Fibroblast of lung (primary cell): Measurements from ENCODE around the gene PRKAG2.

Experiments
- EZH2 ChIP-seq: IDR thresholded peaks from 2 replicates; pipeline ENCODE4 v1.5.1; 2012; ENCODE audit warnings: low read length, control low read depth, mild to moderate bottlenecking; ENCODE audit errors: missing control alignments
- TF ChIP-seq, protein P1 (sequence below), 2 donors: IDR thresholded peaks in 1 of 2; conservative IDR thresholded peaks in 1 of 2; 1 replicate in 1 of 2; 2 replicates in 1 of 2; pipeline ENCODE4 v1.5.1; 2011 to 2012; ENCODE audit warnings: low read length in 2 of 2, control low read depth in 1 of 2, inconsistent platforms in 1 of 2, low read depth in 1 of 2, mild to moderate bottlenecking in 1 of 2

GRCh38 chr7:151694441-151694827, 182.5 kb downstream of the PRKAG2 start:
- TF ChIP-seq, protein P1, sequence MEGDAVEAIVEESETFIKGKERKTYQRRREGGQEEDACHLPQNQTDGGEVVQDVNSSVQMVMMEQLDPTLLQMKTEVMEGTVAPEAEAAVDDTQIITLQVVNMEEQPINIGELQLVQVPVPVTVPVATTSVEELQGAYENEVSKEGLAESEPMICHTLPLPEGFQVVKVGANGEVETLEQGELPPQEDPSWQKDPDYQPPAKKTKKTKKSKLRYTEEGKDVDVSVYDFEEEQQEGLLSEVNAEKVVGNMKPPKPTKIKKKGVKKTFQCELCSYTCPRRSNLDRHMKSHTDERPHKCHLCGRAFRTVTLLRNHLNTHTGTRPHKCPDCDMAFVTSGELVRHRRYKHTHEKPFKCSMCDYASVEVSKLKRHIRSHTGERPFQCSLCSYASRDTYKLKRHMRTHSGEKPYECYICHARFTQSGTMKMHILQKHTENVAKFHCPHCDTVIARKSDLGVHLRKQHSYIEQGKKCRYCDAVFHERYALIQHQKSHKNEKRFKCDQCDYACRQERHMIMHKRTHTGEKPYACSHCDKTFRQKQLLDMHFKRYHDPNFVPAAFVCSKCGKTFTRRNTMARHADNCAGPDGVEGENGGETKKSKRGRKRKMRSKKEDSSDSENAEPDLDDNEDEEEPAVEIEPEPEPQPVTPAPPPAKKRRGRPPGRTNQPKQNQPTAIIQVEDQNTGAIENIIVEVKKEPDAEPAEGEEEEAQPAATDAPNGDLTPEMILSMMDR (conservative IDR thresholded peaks at IDR 0.05 in 1 of 2, IDR thresholded peaks at IDR 0.05 in 1 of 2; ENCODE audit: low read depth in 1 of 2, low read length in 2 of 2) = no peak
- TF ChIP-seq EZH2 = no peak
